Natural killer cell treated with Interleukin-12 subunit alpha and Interleukin-12 subunit beta and Interleukin-15 and Interleukin-18, amount 100 ng/mL, for 72 hours (primary cell): ENCODE measurements around the gene SETDB1. TPM values are rescaled to one million over a fixed set of nuclear protein-coding genes. Genes with fewer than 3 reads are reported as not detected.

Source experiments
- ATAC-seq, 2 donors: fragments of 150-1000 bp; cut with Tn5 transposase in 1 of 2; sonication (Bioruptor Pico), chemical (Tn5 transposase) in 1 of 2; 2 replicates each; pipeline ENCODE4 v1.10.0; 2021
- DNase-seq: peaks from one replicate; pipeline ENCODE4 v3.0.0; 2022; ENCODE audit warnings: low spot score
- H3K27ac Mint-ChIP-seq, 2 donors: 1 replicate in 1 of 2; 2 replicates in 1 of 2; pipeline ENCODE4 v1.8.0; 2022; ENCODE audit warnings: mixed read lengths in 2 of 2, mild to moderate bottlenecking in 1 of 2, moderate library complexity in 1 of 2
- H3K27me3 Mint-ChIP-seq, 2 donors: 1 replicate in 1 of 2; 2 replicates in 1 of 2; pipeline ENCODE4 v1.8.0; 2022; ENCODE audit warnings: mixed read lengths in 2 of 2
- H3K36me3 Mint-ChIP-seq: one replicate; pipeline ENCODE4 v1.8.0; 2022; ENCODE audit warnings: mixed read lengths
- H3K4me1 Mint-ChIP-seq, 2 donors: 1 replicate in 1 of 2; 2 replicates in 1 of 2; pipeline ENCODE4 v1.8.0; 2022; ENCODE audit warnings: low read depth in 2 of 2, mixed read lengths in 2 of 2, mild to moderate bottlenecking in 1 of 2
- H3K4me3 Mint-ChIP-seq: one replicate; pipeline ENCODE4 v1.8.0; 2022; ENCODE audit warnings: mixed read lengths
- H3K9me3 Mint-ChIP-seq: 2 replicates; pipeline ENCODE4 v1.8.0; 2022; ENCODE audit warnings: mixed read lengths
- total RNA-seq, 2 donors: library from RNA; stranded (reverse); gene quantifications; one replicate each; pipeline ENCODE4 v1.2.3, GENCODE V29; 2022

Gene SETDB1
- total RNA-seq, 2 donors from 2014 or later = 57.8 to 73.6 TPM

- H3K27me3 Mint-ChIP-seq = no peaks in the 10 kb centered on the region
- H3K9me3 Mint-ChIP-seq = no peaks in the 10 kb centered on the region
- H3K36me3 Mint-ChIP-seq = no peaks in the 10 kb centered on the region
- peaks cover 52 to 56% of the 10 kb centered on the region in 2 donors for H3K4me1 Mint-ChIP-seq
- peak overlapping the region; percentile 74 to 93 for H3K27ac Mint-ChIP-seq
- DNase-seq (peak; percentile 64), ATAC-seq (peak; percentile 57 to 68)
- H3K4me3 Mint-ChIP-seq = peak overlapping the region; percentile 88
Observed at GRCh38 chr1:150973836-150974579, 47.8 kb downstream of the SETDB1 start.

- H3K4me1 Mint-ChIP-seq = peaks cover 49 to 59% of the 10 kb centered on the region in 2 donors
- H3K9me3 Mint-ChIP-seq = no peaks in the 10 kb centered on the region
- ATAC-seq (peak; percentile 78 to 85), DNase-seq (peak; percentile 83)
- no peaks in the 10 kb centered on the region for H3K27me3 Mint-ChIP-seq
- peak within 1 kb of the TSS; percentile 88 for H3K4me3 Mint-ChIP-seq
- H3K36me3 Mint-ChIP-seq = no peaks in the 10 kb centered on the region
- peak within 1 kb of the TSS; percentile 79 to 93 for H3K27ac Mint-ChIP-seq
Observed at GRCh38 chr1:150974580-150975478, 48.7 kb downstream of the SETDB1 start, which contains the start of gene CERS2. Gene CERS2, minus strand, starts transcription at chr1:150974835. Its CDS starts 5,745 bp downstream, at chr1:150969090.

- H3K4me3 Mint-ChIP-seq = peak overlapping the region; percentile 84
- H3K36me3 Mint-ChIP-seq = no peaks in the 10 kb centered on the region
- no peaks in the 10 kb centered on the region for H3K27me3 Mint-ChIP-seq
- ATAC-seq (no peak), DNase-seq (no peak)
- peak overlapping the region; percentile 79 to 90 for H3K27ac Mint-ChIP-seq
- H3K4me1 Mint-ChIP-seq = peaks cover 38 to 47% of the 10 kb centered on the region in 2 donors
- H3K9me3 Mint-ChIP-seq = no peaks in the 10 kb centered on the region
Observed at GRCh38 chr1:150976401-150976821, 50.2 kb downstream of the SETDB1 start.

- no peaks in the 10 kb centered on the region for H3K36me3 Mint-ChIP-seq
- DNase-seq (peak; percentile 83), ATAC-seq (peak; percentile 77 to 79)
- no peaks in the 10 kb centered on the region for H3K9me3 Mint-ChIP-seq
- H3K4me3 Mint-ChIP-seq = peak overlapping the region; percentile 84
- no peaks in the 10 kb centered on the region for H3K27me3 Mint-ChIP-seq
- H3K27ac Mint-ChIP-seq = peak overlapping the region; percentile 79 to 90
- peaks cover 31 to 42% of the 10 kb centered on the region in 2 donors for H3K4me1 Mint-ChIP-seq
Observed at GRCh38 chr1:150976879-150977694, 50.9 kb downstream of the SETDB1 start.

DNA sequence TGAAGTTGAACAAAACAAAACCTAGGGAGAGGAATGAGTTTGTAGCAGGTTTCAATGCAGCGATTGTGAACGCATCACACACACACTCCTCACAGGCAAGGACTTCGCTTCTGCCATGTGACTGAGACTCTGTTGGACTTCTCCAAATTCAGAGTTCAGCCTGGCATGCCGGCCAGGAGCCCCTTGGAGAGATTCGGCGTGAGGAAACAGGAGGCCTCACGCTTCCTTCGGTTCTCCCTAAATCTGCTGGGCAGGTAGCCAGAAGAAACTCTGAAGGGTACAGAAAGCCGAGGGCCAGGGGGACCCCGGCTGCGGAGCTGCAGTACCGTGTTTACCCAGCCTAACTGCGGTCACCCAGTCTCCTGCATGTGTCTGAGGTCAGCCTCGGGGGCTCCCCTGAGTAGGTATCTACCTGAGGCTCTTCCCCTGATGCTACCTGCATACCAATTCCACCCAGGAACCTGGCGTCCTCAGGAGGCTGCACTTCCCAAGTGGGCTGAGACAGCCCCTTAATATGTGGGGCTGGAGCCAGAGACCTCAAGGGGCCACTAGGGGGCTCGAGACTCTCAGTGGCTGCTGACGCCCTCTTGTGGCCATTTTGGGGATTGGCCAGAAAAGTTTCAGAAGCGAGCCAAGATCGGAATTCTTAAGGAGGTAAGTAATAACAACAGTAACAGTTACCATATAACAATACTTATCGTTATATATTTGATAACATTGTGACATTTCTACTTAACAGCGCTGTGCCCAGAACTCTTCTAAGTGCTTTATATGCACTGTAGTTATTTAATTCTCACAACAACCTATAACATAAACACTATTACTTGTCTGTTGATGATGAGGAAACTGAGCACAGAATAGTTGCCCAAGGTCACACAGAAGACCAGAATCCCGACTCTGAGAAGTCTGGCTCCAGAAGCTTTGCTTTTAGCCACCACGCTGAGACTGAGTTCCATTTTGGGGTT, 53.2 kb downstream of the SETDB1 start:
- Mint-ChIP-seq H3K4me1 (peaks cover 18 to 29% of the 10 kb centered on the region in 2 donors), H3K9me3 (no peaks in the 10 kb centered on the region), H3K27me3 (no peaks in the 10 kb centered on the region), H3K4me3 (peak overlapping the region; percentile 30), H3K36me3 (no peaks in the 10 kb centered on the region), H3K27ac (peak overlapping the region in 1 of 2 donors; percentile 41)
- DNase-seq = peak; percentile 89
- ATAC-seq = peak; percentile 65 to 78

DNA sequence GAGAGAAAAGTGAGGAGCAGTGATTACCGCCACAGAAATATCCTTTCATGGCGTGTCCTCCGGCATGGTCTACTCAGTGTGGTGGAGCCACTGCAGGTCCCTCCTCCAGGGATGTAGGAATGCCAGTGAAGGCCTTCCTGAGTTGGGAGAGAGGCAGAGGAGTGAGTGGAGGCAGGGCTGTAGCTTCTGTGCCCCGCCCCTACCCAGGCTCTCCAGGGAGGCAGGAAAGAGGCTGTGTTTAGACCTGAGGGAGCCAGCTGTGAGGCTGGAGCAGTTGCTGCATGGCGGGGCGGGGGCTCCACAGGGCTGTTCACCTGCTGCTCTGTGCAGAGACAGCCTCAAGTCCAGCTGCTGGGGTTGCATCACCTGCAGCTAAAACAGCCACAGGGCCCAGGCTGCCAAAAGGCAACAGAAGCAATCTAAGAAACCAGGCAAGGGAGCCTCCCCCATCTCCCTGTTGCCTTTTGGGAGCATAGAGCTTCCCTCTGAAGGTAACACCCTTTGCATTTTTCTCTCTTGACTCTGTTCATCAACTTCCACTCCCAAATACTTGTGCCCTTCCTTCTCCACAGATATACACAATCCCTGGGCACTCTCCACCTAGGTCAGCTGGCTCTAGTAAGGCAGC, 55.1 kb downstream of the SETDB1 start:
- DNase-seq = no peak
- no peak overlapping the region for H3K27ac Mint-ChIP-seq
- no peaks in the 10 kb centered on the region for H3K9me3 Mint-ChIP-seq
- H3K4me3 Mint-ChIP-seq = no peak overlapping the region
- no peak for ATAC-seq
- peaks cover 14 to 26% of the 10 kb centered on the region in 2 donors for H3K4me1 Mint-ChIP-seq
- no peaks in the 10 kb centered on the region for H3K27me3 Mint-ChIP-seq
- no peaks in the 10 kb centered on the region for H3K36me3 Mint-ChIP-seq

DNA sequence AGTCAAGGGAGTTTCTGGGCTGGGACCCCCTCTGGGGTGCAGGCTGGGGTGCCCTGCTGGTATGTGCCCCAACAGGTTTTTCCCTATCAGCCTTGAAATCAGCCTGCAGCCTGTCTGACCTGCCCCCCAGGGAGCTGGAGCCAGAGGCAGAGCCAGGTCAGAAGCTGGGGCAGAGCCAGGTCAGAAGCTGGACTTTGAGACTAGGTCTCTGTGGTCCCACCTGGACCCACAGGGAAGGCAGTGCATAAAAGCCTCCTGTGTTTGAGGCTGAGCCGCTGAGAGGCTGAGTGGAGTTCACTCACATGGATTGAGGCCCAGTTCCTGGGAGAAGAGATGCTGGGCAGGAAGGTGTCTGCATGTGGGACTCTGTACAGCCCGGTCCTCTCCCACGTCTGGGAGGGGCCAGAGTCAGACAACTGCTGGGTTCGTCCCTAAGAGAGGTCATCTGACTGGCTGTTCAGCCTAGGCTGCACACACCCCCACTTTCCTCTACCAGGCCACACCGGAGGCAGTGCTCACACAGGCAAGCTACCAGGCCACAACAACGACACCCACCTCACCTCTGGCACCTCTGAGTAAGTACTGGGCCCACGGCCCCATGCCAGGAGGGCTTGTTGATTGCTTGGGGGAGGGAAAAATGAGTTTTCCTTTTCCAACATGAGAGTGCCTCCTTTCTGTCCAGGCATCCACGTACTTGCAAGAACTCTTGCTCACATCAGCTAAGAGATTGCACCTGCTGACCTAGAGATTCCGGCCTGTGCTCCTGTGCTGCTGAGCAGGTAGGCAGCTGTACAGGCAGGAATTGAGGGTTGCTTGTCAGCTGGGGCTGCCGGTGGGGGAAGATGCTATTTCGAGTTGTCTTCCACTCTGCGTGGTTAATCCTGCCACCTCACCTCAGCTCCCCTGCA, 55.9 kb downstream of the SETDB1 start, which contains the start of gene ANXA9:
ANXA9 (plus strand) TSS at position 488 of the 908 bp plus-strand sequence. CDS start 814 bp downstream, outside the sequence.
- DNase-seq = no peak
- Mint-ChIP-seq H3K27me3 (no peaks in the 10 kb centered on the region), H3K4me3 (no peak within 1 kb of the TSS), H3K36me3 (no peaks in the 10 kb centered on the region), H3K4me1 (peaks cover 7 to 19% of the 10 kb centered on the region in 2 donors), H3K9me3 (no peaks in the 10 kb centered on the region), H3K27ac (no peak within 1 kb of the TSS)
- ATAC-seq = no peak

GRCh38 chr1:150985179-150985825, 59.1 kb downstream of the SETDB1 start:
- no peaks in the 10 kb centered on the region for H3K27me3 Mint-ChIP-seq
- no peaks in the 10 kb centered on the region for H3K36me3 Mint-ChIP-seq
- H3K9me3 Mint-ChIP-seq = no peaks in the 10 kb centered on the region
- H3K27ac Mint-ChIP-seq = no peak overlapping the region
- no peaks in the 10 kb centered on the region for H3K4me1 Mint-ChIP-seq
- DNase-seq (no peak), ATAC-seq (no peak)
- H3K4me3 Mint-ChIP-seq = no peak overlapping the region

GRCh38 chr1:150987924-150988323, 61.8 kb downstream of the SETDB1 start:
- H3K9me3 Mint-ChIP-seq = no peaks in the 10 kb centered on the region
- no peaks in the 10 kb centered on the region for H3K27me3 Mint-ChIP-seq
- H3K4me1 Mint-ChIP-seq = no peaks in the 10 kb centered on the region
- H3K4me3 Mint-ChIP-seq = no peak overlapping the region
- H3K36me3 Mint-ChIP-seq = no peaks in the 10 kb centered on the region
- no peak overlapping the region for H3K27ac Mint-ChIP-seq
- DNase-seq (no peak), ATAC-seq (no peak)

DNA sequence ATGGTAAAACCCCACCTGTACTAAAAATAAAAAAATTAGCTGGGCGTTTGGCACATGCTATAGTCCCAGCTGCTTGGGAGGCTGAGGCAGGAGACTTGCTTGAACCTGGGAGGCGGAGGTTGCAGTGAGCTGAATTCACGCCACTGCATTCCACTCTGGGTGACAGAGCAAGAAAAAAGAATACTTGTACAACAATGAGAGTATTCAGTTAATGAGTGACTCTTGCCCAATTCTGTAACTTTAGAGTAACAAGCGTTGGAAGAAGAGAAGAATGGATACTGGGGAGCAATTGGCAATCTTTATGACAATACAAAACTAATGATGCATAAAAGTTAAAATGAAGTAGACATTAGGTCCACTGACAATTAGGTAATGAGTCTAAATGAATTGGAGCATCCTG, 66.5 kb downstream of the SETDB1 start:
- Mint-ChIP-seq H3K27ac (no peak overlapping the region), H3K4me3 (no peak overlapping the region), H3K4me1 (peaks cover 0 to 5% of the 10 kb centered on the region in 2 donors), H3K36me3 (no peaks in the 10 kb centered on the region), H3K9me3 (no peaks in the 10 kb centered on the region), H3K27me3 (no peaks in the 10 kb centered on the region)
- ATAC-seq (no peak), DNase-seq (no peak)

- Mint-ChIP-seq H3K9me3 (no peaks in the 10 kb centered on the region), H3K27me3 (no peaks in the 10 kb centered on the region), H3K4me1 (peaks cover 0 to 5% of the 10 kb centered on the region in 2 donors), H3K27ac (no peak overlapping the region), H3K4me3 (no peak overlapping the region), H3K36me3 (no peaks in the 10 kb centered on the region)
- ATAC-seq (no peak), DNase-seq (no peak)
Observed at GRCh38 chr1:150994248-150994647, 68.1 kb downstream of the SETDB1 start.
